Muscle layer of duodenum (tissue), 2 donors: ENCODE data around the gene FBXO42.
"Not testable (repeated sequence)": the region's sequence is repeated elsewhere in the genome, so short reads cannot be mapped to it uniquely, and the experiment has no call there.

Experiments
- H3K27ac ChIP-seq: one replicate; pipeline ENCODE4 v1.7.0; 2013; ENCODE audit warnings: mild to moderate bottlenecking, low read length
- H3K27me3 ChIP-seq: one replicate; pipeline ENCODE4 v1.7.0; 2013; ENCODE audit warnings: low read depth, mild to moderate bottlenecking, control low read depth, low read length
- H3K36me3 ChIP-seq, 2 donors: one replicate each; pipeline ENCODE4 v1.7.0; 2013; ENCODE audit warnings: low read length in 2 of 2, control low read depth in 1 of 2, mild to moderate bottlenecking in 1 of 2; ENCODE audit not compliant: insufficient read depth in 2 of 2, control insufficient read depth in 1 of 2
- H3K4me1 ChIP-seq, 2 donors: one replicate each; pipeline ENCODE4 v1.7.0; 2013; ENCODE audit warnings: low read length in 2 of 2, mild to moderate bottlenecking in 2 of 2, control low read depth in 1 of 2, moderate library complexity in 1 of 2; ENCODE audit not compliant: insufficient read depth in 2 of 2, control insufficient read depth in 1 of 2
- H3K4me3 ChIP-seq, 2 donors: one replicate each; pipeline ENCODE4 v1.7.0; 2013; ENCODE audit warnings: low read length in 2 of 2, low read depth in 1 of 2, mild to moderate bottlenecking in 1 of 2
- H3K9me3 ChIP-seq, 2 donors: one replicate each; pipeline ENCODE4 v1.7.0; 2013; ENCODE audit warnings: low read length in 2 of 2, control low read depth in 1 of 2, mild to moderate bottlenecking in 1 of 2; ENCODE audit not compliant: control insufficient read depth in 1 of 2
- donor health status: healthy.

FBXO42 gene

GRCh38 chr1:16348414-16349182 lies 3.7 kb downstream of the FBXO42 start:
- Histone ChIP-seq H3K27me3 (no peaks in the 10 kb centered on the region), H3K4me3 (no peak overlapping the region), H3K27ac (no peak overlapping the region), H3K36me3 (peaks cover 0 to 11% of the 10 kb centered on the region in 2 donors), H3K9me3 (no peaks in the 10 kb centered on the region), H3K4me1 (peaks cover 4 to 24% of the 10 kb centered on the region in 2 donors)

- H3K36me3 ChIP-seq, H3K4me3 ChIP-seq, H3K27me3 ChIP-seq, H3K4me1 ChIP-seq, H3K27ac ChIP-seq, H3K9me3 ChIP-seq: not testable (repeated sequence)
Measured at GRCh38 chr1:16343276-16343675, 9.0 kb downstream of the FBXO42 start.

GRCh38 chr1:16342331-16343062 lies 9.8 kb downstream of the FBXO42 start:
- Histone ChIP-seq H3K9me3 (no peaks in the 10 kb centered on the region), H3K36me3 (no peaks in the 10 kb centered on the region), H3K4me3 (no peak overlapping the region), H3K4me1 (no peaks in the 10 kb centered on the region), H3K27ac (no peak overlapping the region), H3K27me3 (no peaks in the 10 kb centered on the region)

- Histone ChIP-seq H3K27ac (no peak overlapping the region), H3K4me1 (no peaks in the 10 kb centered on the region), H3K36me3 (no peaks in the 10 kb centered on the region), H3K27me3 (no peaks in the 10 kb centered on the region), H3K9me3 (no peaks in the 10 kb centered on the region), H3K4me3 (no peak overlapping the region)
Measured at GRCh38 chr1:16340673-16341072, 11.6 kb downstream of the FBXO42 start.

- Histone ChIP-seq H3K27ac (no peak overlapping the region), H3K9me3 (no peaks in the 10 kb centered on the region), H3K36me3 (no peaks in the 10 kb centered on the region), H3K4me1 (no peaks in the 10 kb centered on the region), H3K27me3 (no peaks in the 10 kb centered on the region), H3K4me3 (no peak overlapping the region)
Measured at GRCh38 chr1:16338961-16339360, 13.3 kb downstream of the FBXO42 start.

- Histone ChIP-seq H3K4me3 (no peak overlapping the region), H3K9me3 (no peaks in the 10 kb centered on the region), H3K4me1 (no peaks in the 10 kb centered on the region), H3K27me3 (no peaks in the 10 kb centered on the region), H3K36me3 (no peaks in the 10 kb centered on the region), H3K27ac (no peak overlapping the region)
Measured at GRCh38 chr1:16334655-16335340, 17.5 kb downstream of the FBXO42 start.

- Histone ChIP-seq H3K9me3 (no peaks in the 10 kb centered on the region), H3K36me3 (peaks cover 0 to 5% of the 10 kb centered on the region in 2 donors), H3K27me3 (no peaks in the 10 kb centered on the region), H3K27ac (no peak overlapping the region), H3K4me1 (peaks cover 0 to 13% of the 10 kb centered on the region in 2 donors), H3K4me3 (no peak overlapping the region)
Measured at GRCh38 chr1:16326833-16327404, 25.4 kb downstream of the FBXO42 start.

GRCh38 chr1:16324456-16324890 lies 27.8 kb downstream of the FBXO42 start:
- Histone ChIP-seq H3K36me3 (peaks cover 0 to 5% of the 10 kb centered on the region in 2 donors), H3K9me3 (no peaks in the 10 kb centered on the region), H3K4me1 (peaks cover 3 to 13% of the 10 kb centered on the region in 2 donors), H3K27me3 (no peaks in the 10 kb centered on the region), H3K4me3 (no peak overlapping the region), H3K27ac (no peak overlapping the region)

GRCh38 chr1:16321176-16321867 lies 31.0 kb downstream of the FBXO42 start:
- Histone ChIP-seq H3K4me1 (peaks cover 8 to 18% of the 10 kb centered on the region in 2 donors), H3K4me3 (no peak overlapping the region), H3K27me3 (no peaks in the 10 kb centered on the region), H3K36me3 (no peaks in the 10 kb centered on the region), H3K27ac (no peak overlapping the region), H3K9me3 (no peaks in the 10 kb centered on the region)

- Histone ChIP-seq H3K4me3 (no peak overlapping the region), H3K36me3 (peaks cover 6 to 11% of the 10 kb centered on the region in 2 donors), H3K27me3 (no peaks in the 10 kb centered on the region), H3K4me1 (peaks cover 8 to 16% of the 10 kb centered on the region in 2 donors), H3K27ac (no peak overlapping the region), H3K9me3 (no peaks in the 10 kb centered on the region)
Measured at GRCh38 chr1:16318555-16318954, 33.7 kb downstream of the FBXO42 start.
